Fibroblast of skin of right biceps (primary cell): Measurements from ENCODE around the gene TSPAN9.

ENCODE experiments used
- DNase-seq: peaks from one replicate; pipeline ENCODE4 v3.0.0-alpha.2; 2013

TSPAN9 gene

DNA sequence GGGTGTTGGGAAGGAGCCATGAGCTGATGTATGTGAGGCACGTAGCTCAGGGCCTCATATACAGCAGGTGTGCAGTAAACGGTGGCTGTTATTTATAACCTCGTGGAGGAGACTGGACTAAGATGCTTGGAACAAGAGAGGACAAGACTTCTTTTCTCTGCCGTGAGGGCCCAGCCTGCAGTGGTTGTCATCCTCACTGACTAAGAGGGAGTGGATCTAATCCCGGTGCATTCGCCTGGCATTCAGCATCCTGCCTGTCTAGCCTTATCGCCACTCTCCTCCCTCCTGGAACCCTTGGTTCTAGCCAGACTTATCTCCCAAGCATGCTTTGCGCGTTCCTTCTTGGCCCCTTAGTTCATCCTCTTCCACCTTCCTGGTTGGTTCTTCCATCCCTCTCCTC, 3.9 kb downstream of the TSPAN9 start:
- no peak for DNase-seq

DNA sequence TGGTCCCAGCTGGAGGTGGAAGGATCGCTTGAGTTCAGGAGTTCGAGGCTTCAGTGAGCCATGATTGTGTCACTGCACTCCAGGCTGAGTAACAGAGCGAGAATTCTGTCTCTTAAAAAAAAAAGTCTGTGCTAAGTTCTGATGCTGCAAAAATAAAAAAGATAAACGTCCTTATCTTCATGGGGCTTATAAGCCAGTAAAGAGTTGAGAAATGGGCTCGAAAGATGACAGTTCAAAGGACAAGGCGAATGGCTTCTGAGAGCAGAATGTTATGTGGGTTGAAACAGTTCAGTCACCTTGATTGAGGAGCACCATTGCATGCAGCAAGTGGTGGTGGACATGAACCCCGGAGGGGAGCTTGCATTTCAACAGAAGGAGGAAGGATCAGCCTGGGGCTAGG, 4.7 kb downstream of the TSPAN9 start:
- no peak for DNase-seq

DNA sequence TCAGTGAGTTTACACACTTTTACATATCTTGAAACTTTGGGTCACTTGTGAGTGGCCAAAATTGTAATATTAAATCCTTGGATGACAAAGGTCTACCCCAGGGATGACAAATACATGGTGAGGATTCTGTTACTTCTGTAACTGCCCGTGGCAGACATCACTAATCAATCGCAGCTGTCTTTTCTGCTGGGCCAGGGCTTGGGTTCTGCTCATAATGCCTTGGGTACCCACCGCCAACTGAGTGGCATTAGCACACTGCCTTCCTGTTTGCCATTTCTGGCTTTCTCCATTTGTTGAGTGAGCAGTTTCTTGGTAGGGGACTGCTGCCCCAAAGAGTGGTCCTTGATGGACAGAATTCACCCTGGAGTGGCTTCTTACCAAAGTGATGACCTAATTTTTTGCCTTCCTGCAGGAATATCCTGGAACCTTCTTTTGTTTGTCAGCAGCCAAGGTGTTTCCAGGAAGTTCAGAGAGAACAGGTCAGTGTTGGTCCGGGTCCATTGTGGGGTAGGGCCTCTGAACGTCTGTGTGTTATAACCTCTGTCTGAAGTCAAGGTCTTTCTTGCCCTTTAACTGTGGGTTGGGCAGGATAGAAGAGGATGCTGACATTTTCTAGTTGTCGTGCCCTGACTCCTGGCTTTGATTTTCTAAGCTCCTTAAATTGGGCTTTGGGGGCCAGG, 6.2 kb downstream of the TSPAN9 start:
- DNase-seq = no peak

DNA sequence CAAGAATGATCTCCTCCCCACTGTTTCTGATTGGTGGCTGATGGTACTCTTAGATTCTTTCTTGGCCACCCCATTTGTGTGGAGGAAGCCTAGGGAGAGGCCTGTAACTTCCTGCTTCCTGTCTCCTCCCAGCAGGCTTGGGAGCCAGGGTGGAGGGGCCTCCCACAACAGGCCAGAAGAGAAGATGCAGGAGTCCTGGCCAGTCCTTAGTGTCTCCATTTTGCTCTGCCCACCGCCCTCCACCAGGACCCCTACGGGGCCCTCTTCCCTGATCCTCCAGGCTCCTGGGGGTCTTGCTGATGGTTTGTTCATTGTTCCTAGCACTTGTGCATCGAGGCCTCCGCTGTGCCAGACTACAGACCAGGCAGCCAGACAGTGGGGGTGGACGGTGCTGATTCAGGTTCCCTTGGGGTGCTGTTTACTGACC, 6.8 kb downstream of the TSPAN9 start:
- DNase-seq = peak; percentile 38

DNA sequence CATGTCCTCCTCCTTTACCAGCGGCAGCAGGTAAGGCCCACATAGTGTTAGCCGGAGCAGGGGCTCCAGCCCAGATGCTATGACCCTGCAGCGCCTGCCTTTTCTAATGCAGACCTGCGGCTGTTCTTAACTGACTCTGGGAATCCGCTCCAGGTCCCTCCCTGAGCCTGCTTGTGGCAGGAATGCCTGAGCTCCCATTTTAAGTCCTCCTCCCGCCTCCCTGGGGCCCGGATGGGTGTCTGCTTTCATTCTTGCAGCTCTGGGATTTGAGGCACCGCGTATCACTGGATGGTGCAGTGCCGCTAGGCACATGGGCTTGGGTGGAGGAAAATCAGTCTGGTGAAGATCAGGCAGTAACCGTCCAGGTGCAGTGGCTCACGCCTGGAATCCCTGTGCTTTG, 7.6 kb downstream of the TSPAN9 start:
- DNase-seq = no peak

DNA sequence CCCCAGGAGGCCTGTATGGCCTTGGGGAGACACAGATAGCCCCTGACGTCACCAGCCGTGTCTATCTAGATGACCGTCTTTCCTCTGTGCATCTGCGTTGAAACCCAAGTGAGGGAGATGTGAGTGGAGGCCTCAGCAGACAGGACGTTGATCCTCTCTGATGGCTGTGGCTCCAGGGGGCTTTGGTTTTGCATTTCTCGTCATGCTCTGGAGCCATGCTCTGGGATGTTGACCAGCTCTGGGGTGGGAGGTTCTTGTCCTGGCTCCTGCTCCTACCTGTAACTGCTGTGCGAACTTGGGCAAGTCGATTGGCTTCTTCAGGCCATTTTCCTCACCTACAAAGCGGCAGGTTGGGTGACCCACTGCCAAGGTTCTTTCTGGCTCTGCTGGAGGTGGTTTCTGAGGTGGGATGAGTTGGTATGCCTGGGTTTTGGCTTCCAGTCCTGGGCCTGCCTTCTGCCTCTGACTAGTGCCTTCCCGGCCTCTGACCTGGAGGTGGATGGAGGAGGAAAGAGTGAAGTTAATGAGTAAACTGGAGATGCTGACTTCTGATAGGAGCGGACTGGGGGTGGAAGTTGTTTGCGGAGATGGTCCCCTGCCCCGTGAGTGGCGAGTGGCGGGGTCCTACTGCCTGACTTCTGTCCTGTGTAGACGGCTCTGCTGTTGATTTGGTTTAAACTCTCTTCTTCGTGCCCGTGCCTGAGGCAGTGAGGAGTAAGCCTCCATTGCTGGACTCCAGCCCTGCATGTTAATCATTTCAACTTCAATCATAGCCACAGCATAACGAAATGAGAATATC, 8.4 kb downstream of the TSPAN9 start:
- DNase-seq = no peak

DNA sequence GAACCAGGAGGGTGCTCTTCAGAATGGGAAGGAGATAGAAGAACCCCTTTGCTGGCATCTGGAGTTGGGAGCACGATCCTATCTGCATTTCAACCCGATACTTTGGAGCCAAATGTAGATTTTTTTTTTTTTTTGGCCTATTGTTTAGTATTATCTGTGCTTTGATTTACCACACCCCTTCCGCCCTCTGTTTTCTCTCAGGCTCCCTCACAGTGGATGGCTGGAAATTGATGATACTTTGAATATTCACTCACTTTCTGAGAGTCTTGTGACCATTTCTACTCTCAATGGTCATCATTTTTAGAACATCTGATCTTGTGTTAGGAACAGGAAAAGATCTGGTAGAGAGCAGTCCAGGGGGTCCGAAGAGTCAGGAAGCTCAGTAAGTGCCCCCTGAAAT, 9.0 kb downstream of the TSPAN9 start:
- DNase-seq = no peak

DNA sequence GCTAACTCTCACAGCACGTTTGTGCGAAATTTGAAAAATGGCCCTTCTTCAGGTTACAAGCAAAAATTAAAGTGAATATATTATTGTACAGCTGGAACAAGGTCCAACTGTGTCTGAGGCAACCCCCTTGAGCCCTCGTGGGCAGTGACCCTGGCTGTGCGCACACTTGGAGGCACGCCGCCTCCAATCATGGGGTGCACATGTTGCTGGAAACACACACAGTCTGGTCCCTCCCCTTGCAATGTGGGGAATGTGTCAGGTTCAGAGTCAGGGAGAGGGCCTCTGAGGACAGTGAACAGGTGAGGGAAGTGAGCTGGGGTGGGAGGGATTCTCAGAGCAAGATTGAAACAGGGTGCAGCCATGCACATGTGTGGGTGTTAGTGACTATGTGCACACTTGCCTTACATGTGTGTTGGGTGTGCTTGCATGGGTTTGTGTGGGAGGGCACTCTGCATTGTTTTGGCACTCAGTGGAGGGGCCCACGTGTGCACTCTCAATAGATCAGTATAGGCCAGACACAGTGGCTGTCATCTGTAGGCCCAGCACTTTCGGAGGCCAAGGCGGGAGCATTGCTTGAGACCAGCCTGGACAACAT, 9.6 kb downstream of the TSPAN9 start:
- no peak for DNase-seq

DNA sequence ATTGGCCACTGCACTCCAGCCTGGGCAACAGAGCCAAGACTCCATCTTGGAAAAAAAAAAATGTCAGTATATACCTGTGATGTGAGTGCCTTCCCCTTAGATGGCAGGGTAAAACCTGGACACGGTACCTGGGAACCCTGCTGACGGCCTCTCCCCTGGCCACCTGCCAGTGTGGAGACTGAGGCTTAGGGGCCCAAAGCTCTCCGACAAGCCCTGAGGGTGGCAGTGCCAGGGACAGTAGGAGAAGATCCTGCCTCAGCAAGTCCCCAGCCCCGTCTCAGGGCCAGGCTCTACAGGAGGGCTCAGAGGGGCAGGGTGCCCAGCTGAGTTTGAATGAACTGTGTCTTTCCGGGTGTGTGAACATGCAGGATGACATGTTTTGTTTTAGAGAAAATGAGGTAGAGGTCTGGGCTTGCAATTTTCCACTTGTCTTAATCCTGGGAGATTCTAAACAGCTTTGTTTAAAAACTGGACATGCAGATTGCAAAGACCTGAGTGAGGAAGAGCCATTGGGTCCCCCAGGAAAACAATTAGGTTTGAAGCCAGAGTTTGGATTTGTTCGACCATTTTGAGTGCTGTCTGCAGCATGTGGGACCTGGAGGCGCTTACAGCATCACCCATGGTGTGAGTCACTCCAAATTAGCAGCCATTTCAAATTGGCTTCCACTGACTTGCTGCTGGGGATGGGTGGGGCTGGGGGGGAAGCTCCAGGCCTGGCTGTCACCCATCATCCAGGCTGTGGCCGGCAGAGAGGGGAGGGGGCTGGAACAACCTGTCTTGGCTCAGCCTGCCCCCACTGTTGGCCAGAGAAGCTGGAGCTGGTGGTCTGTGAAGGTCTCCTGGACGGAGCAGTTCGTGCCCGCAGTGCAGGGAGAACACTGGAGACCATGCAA, 10.8 kb downstream of the TSPAN9 start:
- peak; percentile 28 for DNase-seq

DNA sequence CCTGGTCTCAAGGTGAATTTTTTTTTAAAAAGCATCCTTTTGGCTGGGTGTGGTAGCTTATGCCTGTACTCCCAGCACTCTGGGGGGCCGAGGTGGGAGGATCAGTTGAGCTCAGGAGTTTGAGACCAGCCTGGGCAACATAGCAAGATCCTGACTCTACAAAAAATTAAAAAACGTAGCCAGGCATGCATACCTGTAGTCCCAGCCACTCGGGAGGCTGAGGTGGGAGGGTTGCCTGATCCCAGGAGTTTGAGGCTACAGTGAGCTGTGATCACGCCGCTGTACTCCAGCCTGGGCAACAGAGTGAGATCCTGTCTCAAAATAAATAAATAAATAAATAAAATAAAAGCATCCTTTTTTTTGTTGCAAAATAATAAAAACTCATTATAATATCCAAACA, 12.4 kb downstream of the TSPAN9 start:
- no peak for DNase-seq

DNA sequence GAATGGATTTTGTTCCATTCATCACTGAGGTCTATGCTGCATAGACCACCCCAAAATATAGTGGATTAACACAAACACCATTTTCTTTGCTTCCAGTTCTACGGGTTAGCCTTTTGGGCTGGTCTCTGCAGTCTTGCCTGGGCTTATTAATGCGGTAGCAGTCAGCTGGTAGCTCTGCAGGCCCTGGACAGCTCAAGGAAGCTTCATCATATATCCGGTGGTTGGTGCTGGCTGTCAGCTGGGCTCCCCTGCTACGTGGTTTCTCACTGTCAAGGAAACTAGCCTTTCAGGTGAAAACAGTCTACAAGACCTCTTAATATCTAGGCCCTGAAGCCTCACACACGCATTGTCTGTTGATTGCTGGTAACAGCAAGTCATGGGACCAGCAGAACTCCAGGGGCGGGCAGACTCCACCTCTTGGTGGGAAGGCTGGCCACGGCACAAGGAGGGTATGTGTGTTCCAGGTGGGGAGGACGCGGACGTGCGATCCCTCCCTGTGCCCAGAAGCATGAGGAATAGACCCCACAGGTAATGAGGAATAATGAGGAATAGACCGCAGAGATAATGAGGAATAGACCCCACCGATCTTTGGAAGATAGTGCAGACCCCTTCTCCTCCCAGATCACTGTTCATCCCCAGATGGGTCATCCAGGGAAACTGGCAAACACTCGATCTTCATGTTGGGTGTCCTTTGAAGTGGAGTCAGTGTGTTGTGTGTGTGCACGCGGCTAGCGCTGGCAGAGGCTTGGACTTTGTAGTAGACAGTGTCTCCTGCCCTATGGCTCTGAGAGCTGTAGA, 13.3 kb downstream of the TSPAN9 start:
- no peak for DNase-seq

DNA sequence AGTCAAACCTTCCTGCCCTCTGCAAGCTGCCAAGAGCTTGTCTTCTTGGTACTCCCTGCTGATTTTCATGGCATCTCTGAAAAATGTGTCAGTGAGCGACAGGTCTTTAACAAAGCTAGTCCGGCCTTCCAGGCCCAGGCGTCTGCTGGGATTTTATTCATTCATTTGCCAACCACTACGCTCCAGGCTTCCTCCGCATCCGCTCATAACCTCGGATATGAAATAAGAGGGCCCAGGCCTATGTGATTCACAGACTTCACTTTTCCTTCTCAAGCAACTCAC, 13.8 kb downstream of the TSPAN9 start:
- no peak for DNase-seq

DNA sequence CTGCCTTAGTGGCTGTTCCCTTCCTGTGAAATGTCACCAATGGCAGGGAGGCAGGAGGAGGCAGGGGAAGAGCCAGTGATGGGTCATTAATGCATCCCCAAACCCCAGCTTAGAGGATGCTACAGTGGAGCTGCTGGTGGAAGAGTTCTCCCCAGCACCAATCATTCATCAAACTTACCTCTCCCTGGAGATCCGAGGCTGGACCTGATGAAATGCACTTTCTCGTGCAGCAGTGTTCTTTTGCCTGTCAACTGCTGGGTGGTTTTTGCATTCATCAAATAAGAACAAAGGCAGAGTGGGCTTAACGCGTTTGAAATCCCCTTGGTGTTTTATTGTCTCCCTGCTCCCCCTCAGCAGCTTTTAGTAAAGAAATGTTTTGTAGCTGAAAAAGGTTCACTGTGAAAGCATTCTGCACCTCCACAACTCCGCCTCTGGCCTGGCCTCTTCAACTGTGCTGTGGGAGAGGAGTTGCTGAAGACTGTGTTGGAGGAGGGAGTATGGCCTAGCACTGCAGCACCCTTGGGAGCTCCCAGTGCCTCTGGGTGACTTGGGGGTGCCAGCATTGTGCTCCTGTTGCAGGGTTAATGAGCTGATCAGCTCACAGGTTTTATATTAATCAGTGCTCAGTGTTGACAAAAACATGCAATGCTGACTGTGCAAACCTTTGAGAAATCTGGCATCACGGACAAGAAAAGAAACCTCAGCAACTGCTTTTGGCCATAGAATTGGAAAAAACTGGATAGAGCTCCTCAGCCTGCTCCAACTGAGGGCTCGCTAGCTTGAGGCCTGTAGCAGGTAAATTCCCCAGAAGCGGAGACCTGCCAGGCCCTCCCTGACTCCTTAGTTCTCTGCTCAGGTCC, 14.4 kb downstream of the TSPAN9 start:
- DNase-seq = no peak

DNA sequence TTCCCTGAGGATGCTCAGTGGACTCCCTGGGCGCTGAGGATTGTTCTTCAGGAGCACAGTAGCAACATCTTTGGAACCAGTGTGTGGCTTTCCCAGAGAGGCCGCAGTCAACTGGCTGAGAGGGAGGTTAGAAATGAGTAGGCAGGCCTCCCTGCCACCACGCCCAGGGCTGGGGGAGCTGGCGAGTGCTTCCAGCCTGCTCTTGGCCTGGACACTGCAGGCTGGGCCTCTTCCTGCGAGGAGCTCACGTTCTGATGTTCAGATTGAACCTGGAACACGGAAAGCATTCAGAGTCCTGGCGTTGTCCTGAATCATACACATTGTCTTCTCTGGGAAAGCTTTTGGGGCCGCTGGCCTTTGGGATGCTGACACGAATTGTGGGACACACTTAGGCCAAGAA, 15.6 kb downstream of the TSPAN9 start:
- no peak for DNase-seq

DNA sequence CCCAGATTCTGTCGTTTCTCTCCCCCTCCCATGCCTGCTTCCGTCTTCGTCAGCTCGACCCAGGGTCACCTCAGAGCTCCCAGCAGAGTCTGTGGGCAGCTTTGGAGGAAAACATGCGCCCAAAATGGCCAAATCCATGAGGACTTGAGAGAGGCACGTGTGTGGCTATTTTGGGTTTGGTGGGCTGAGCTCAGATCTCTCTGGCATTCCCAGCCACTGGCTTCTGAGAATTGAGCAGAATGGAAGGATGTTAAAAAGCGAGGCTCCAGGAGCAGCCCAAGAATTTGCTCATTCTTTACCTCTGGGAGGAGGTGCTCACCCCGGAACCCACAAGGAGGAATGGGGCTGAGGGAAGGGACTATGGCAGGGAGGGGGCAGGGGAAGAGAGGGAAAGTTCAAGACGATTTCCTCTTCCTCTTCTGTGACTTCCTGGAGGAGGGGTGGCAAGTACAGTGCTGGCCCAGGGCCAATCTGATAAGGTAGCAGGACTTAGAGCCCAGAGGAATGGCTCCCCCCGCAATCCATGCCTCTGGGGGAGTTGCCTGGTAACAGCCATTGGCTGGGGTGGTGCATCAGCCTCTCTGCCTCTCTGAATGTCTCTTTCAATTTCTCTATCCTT, 20.1 kb downstream of the TSPAN9 start:
- DNase-seq = peak; percentile 72

DNA sequence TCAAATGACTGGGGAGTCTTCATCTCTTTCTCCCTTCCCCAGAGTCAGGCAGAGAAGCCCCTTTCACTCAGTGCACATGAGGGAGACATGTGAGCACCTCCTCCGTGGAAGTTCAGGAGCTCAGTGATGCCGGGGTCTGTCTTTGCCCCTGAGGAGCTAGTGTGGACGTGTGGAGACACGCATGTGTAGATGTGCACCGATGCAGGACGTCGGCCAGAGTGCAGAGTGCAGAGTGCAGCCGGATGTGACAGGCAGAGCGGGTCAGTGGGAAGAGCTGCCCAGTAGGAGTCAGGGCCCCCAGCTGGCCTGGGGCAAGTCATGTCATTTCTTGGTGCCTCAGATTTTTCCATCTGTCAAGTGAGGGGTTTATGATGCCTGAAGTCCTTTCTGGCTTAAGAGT, 20.7 kb downstream of the TSPAN9 start:
- DNase-seq = no peak

DNA sequence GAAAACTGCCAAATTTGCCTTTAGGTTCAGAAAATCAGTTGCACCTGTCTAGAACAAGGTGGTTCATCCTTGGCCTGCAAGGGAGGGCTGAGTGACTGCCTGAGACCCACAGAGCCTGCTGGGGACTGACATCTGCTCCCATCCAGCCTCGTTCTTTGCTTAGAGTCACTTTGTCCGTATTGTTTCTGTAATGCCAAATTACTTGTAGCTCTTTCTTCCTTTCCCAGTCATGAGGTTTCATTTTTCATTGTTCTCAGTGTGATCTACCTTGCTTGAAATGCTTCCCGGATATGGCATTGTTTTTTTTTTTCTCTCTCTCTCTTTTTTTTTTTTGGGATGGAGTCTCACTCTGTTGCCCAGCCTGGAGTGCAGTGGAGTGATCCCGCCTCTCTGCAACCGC, 21.3 kb downstream of the TSPAN9 start:
- no peak for DNase-seq

DNA sequence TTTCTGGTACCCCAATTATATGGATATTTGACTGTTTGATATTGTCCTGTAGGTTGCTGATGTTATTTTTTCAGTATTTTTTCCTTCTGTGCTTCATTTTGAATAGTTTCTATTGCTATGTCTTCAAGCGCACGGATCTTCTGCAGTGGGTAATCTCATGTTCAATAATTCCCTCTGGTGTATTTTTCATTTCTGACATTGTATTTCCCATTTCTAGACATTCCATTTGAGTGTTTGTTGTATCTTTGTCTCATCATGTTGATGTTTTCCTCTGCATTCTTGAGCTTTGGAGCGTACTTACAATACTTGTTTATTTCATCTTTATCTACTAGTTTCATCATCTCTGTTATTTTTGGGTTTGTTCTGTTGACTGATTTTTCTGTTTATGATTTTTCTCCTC, 22.0 kb downstream of the TSPAN9 start:
- DNase-seq = no peak

DNA sequence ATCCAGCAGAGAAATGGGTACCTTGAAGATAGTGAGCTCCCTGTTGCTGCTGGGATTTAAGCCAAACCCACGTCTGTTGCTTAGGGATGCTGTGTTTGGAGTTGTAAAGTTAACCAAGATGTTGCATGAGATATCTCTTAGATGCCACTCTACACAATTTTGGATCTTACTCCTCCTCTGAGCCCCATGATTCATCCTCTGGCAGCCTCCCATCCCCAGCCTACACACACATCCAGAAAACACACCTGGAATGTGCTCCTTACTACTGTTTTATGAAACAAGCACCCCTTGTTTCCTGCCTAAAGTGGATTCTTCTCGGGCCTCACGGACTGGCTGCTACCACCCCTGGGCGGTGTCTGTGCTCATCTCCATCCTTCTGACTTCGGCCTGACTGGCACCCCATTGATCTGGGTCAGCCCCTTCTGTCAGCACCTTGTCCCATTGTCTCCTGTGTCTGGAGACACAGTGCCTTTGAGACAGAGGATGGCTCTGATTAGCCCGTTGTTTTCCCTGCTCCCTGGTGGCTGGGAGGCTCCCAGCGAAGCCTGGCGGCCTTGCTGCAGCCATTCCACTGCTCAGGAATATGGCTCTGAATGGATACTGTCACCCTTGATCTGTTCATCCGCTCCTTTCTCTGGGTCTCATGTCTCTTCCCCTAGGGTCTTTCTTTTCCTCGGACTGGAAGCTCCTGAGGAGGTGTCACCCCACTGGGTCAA, 24.3 kb downstream of the TSPAN9 start:
- DNase-seq = peak; percentile 51

DNA sequence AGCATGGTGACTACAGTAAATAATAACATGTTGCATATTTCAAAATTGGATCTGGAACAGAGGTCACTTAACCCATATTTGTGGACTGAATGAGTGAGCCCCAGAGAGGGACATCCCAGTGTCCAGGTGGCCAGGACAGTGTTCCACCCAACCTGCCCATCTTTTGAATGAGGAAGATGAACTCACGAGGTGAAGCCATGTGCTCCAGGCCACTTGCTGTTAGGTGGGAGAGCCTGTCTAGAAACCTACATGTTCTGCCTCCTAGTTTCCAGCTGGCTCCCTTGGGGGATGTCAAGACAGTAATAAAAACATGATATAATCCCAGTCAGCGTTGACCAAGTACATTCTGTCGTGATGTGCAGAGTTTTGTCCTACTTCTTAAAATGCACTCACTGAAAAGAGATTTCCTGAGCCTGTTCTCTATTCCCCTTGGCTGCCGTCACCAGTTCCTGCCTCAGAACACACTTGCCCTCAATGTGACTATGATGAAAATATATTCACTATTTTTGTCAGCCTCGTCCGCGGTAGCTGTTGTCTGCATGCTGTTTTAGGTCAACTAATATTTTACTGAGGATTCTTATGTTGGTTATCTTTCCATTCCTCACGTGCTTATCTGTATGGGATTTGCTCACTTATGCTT, 25.7 kb downstream of the TSPAN9 start:
- DNase-seq = no peak
